ENCODE data around the gene BRIX1. TPM values are rescaled to one million over a fixed set of nuclear protein-coding genes. Genes with fewer than 3 reads are reported as not detected.

BRIX1 gene
- total and polyA plus RNA-seq, 2 of the 13 experiments (the other 11 are each of a cell fraction or from before 2014, with no cell fraction given), result 23.6 to 78.4 TPM

GRCh38 chr5:34957321-34957720, 41.8 kb downstream of the BRIX1 start:
- no peaks in the 10 kb centered on the region for H4K20me1 ChIP-seq (ENCODE audit: insufficient read depth, low read length)
- in situ Hi-C loops (cut with HindIII; ENCODE audit: extremely low pct_ligation_motif_present, low pct_unique_long_range_greater_than_20kb) (no loop called here), intact Hi-C loops (cut with micrococcal nuclease; ENCODE audit: unreplicated experiment) (no loop called here)
- no peak overlapping the region for H3K9ac ChIP-seq (ENCODE audit: insufficient read depth, low read depth, low read length)
- 97% methylated on average over 1 of the region's 1 CpG for WGBS (ENCODE audit: low lambda C conversion rate)
- H3K9me3 ChIP-seq (ENCODE audit: low read length), result no peaks in the 10 kb centered on the region
- H3K36me3 ChIP-seq (replicated peaks in 1 of 2; ENCODE audit: control insufficient read depth in 1 of 2, insufficient read depth in 2 of 2, low read length in 2 of 2), result peaks cover 0 to 2% of the 10 kb centered on the region in 2 experiments; a peak in 1 of 5 replicates
- ChIA-PET CTCF (ENCODE audit: low intra/inter-chr PET ratio, low total read pairs) (interaction anchor here (1.5 to 3.0 kb wide), 2 partner anchors 46 to 245 kb away, joined by 3 to 24 read pairs; no protein-coding TSS in a partner anchor), POLR2A (interaction anchor here (1.3 kb wide), 1 partner anchor 27 kb away, joined by 3 read pairs; no protein-coding TSS in a partner anchor)
- H3K79me2 ChIP-seq (ENCODE audit: insufficient read depth, low read length), result no peaks in the 10 kb centered on the region
- no TSS peak for BruUV-seq (replicated peaks)
- FAIRE-seq, result no peak
- no peaks in the 10 kb centered on the region for H3K4me1 ChIP-seq (ENCODE audit: insufficient read depth, low read length)
- no peak overlapping the region for H3K27ac ChIP-seq (ENCODE audit: extremely low read length, insufficient read depth, low read length)
- H2AFZ ChIP-seq (ENCODE audit: low read length), result no peak overlapping the region
- ATAC-seq, result no peak
- no peak overlapping the region for H3K4me3 ChIP-seq (replicated peaks in 1 of 3; ENCODE audit: insufficient read depth in 1 of 3, low read depth in 2 of 3, low read length in 3 of 3)
- no peaks in the 10 kb centered on the region for H3K27me3 ChIP-seq (ENCODE audit: control insufficient read depth in 1 of 2, insufficient read depth in 2 of 2, low read length in 2 of 2)
- no peak overlapping the region for H3K4me2 ChIP-seq (ENCODE audit: low read depth, low read length)
- TF ChIP-seq ZNF274 (CRISPR knock-in tag; IDR thresholded peaks at IDR 0.05), result no peak
- no peak for TF ChIP-seq TBX2 (CRISPR knock-in tag; IDR thresholded peaks at IDR 0.05; ENCODE audit: borderline replicate concordance)
- TF ChIP-seq ZNF20 (CRISPR knock-in tag; IDR thresholded peaks at IDR 0.05), result no peak
- no peak for TF ChIP-seq ZNF841 (CRISPR knock-in tag; IDR thresholded peaks at IDR 0.05; ENCODE audit: borderline replicate concordance)
- no peak for TF ChIP-seq ZNF33A (CRISPR knock-in tag; IDR thresholded peaks at IDR 0.05; ENCODE audit: borderline replicate concordance)
- no peak for TF ChIP-seq ZNF879 (CRISPR knock-in tag; IDR thresholded peaks at IDR 0.05)
- TF ChIP-seq, protein P1, sequence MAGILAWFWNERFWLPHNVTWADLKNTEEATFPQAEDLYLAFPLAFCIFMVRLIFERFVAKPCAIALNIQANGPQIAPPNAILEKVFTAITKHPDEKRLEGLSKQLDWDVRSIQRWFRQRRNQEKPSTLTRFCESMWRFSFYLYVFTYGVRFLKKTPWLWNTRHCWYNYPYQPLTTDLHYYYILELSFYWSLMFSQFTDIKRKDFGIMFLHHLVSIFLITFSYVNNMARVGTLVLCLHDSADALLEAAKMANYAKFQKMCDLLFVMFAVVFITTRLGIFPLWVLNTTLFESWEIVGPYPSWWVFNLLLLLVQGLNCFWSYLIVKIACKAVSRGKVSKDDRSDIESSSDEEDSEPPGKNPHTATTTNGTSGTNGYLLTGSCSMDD (CRISPR knock-in tag; IDR thresholded peaks at IDR 0.05), result no peak
- no peak for TF ChIP-seq GABPA (IDR thresholded peaks at IDR 0.05; ENCODE audit: low read depth, low read length)
- no peak for TF ChIP-seq GABPA (CRISPR knock-in tag; IDR thresholded peaks at IDR 0.05; ENCODE audit: low read depth)
- DNase-seq (ENCODE audit: low spot score), result no peak

Measured in HepG2 (cell line).